NCI-H1417 treated with DMSO at 0.1 percent for 48 hours (cell line): ENCODE results near the gene MRPL33.
A peak's percentile ranks its signal among the peaks of the same experiment; 100 is the strongest.
"Not testable (repeated sequence)": the region's sequence is repeated elsewhere in the genome, so short reads cannot be mapped to it uniquely, and the experiment has no call there.

Experiments used
- DNase-seq: peaks from one replicate; lab custom pipeline; 2025; lab: John Stamatoyannopoulos, UW

Gene MRPL33

DNA sequence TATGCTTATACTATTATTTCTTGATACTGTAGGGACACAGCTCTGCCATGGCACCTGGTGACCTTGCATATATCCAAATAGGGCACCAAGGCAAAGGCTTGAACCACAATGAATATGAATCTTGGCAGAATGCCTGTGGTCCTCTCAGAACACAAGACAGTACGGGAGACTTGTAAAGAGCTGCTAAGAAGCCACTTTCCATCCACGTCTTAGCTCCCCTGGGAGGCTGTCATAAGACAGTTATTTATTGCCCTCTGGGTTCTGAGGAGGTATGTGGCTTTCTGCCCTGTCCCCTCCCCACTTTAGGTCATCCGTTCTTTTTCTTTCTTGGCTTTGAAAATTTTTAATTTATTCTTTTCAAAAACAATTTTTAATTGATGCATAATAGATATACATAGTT is 29.8 kb upstream of the MRPL33 start:
- no peak for DNase-seq

DNA sequence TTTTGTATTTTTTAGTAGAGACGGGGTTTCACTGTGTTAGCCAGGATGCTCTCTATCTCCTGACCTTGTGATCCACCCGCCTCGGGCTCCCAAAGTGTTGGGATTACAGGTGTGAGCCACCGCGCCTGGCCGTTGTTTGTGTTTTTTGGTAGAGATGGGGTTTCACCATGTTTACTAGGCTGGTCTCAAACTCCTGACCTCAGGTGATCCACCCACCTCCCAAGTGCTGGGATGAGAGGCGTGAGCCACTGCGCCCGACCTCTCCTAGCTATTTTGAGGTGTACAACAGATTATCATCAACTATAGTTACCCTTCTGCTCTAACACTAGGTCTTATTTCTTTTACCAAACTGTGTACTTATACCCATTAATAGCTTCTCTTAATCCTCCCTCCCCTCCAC is 28.9 kb upstream of the MRPL33 start:
- DNase-seq = no peak

DNA sequence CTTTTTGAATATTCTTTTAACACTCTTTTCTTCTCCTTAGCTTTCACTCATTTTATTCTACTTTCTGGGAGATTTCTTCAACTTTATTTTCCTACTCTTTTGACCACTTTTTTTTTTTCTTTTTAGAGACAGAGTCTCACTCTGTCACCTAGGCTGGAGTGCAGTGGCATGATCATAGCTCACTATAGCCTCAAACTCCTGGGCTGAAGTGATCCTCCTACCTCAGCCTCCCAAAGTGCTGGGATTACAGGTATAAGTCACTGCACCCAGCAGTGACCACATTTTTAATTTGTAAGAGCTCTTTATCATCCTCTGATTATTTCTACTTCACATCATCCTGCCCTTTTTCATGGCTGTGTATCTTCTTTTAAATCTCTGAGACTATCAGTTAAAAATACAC is 26.0 kb upstream of the MRPL33 start:
- DNase-seq = not testable (repeated sequence)

DNA sequence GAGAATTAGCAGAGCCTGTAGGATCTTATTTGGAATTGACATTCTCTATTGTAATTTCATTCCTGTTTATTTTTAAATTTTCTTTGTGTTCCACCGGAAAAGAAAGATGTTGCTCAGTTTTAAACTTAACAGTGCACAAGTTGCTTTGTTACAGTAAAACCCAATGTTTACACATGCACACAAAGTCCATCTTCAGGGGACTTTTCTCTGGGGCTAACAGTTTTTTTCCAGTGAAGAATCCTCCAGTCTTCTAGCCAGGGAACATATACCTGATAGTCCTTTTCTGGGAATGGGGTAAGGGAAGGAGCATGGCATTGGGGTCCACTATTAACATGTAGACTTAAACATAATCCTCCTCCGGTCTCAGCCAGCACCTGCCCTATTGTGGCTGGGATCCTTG is 25.2 kb upstream of the MRPL33 start:
- no peak for DNase-seq

DNA sequence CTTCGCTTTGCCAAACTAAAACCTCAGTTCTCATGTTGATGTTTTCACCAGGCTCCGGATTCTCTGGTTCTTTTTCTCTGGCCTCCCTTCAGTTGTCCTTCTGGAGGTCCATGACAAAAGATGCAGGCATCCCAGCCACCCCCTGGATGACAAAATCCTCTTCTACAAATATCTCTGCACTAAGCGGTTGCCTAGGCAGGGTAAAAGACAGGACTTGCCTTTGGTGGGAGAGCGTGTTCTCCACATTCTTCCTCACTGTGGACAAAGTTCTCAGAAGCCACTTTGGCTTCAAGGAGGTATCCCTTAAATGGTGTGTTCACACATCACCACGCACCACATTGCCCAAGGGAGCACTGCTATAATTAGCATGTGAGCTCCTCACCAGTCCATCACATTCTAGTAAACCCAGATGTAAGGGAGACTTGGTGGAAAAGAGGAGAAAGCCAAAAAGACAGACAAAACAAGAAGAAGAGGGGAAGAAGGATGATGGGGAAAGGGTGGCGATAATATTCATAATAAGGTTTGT is 23.6 kb upstream of the MRPL33 start:
- DNase-seq = no peak

DNA sequence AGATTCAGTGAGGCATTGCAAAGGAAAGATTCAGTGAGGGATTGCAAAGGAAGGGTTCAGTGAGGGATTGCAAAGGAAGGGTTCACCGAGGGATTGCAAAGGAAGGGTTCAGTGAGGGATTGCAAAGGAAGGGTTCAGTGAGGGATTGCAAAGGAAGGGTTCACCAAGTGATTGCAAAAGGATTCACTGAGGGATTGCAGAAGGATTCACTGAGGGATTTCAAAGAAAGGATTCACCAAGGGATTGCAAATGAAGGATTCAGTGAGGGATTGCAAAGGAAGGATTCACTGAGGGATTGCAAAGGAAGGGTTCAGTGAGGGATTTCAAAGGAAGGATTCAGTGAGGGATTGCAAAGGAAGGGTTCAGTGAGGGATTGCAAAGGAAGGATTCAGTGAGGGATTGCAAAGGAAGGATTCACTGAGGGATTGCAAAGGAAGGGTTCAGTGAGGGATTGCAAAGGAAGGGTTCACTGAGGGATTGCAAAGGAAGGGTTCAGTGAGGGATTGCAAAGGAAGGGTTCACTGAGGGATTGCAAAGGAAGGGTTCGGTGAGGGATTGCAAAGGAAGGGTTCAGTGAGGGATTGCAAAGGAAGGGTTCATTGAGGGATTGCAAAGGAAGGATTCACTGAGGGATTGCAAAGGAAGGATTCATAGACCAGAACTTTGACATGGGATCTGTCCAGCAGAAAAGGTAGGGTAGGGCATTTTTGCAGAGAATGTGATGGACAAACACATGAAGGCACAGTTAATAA is 22.5 kb upstream of the MRPL33 start:
- not testable (repeated sequence) for DNase-seq

DNA sequence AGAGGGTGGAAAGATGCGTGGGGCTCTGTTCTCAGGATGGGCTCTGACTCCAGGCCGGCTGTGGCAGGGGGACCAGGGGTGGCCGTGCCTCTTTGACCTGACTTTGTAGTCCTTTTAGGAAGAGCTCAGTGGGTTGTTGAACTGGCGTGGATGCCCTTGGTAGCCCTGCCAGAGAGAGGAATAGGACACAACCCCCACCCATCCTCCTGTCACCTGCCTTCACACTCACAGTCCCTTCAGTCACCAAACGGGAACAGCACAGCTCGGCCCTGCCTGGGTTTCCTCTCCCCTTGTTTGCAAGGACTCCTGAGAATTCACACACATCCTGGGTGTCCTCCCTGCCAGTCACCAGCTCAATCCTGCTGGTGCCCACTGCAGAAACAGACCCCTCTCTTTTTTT is 20.1 kb upstream of the MRPL33 start:
- DNase-seq = no peak

DNA sequence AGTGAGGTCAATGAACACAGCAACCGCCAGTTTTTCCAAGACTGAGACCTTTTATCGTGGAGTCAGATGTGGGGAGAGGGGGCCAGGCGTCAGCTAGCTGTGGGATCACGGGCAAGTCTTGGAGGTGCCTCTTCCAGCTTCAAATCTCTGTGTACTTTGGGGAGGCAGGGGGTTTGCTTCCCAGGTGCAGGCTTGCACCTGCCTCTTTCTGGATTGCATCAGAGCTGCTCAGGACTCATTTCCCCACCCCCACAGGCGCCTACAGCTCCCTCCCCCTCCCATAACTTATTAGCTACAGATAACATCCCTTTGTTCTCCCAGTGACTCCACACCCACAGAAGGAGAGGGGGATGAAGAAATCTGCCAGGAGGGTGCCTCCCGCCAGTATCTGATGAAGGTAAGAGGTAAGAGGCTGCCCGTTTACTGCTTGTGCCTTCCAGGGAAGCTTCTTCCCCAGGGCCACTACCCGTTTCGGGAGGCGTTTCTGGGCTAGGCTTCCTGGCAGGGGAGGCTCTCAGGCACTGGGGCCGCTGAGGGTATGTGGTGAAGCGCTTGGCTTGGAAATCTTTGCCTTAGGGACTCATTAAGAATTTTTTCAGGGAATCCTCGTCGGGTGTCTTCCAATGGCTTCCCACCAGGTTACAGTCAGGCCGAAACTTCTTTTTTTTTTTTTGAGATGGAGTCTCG is 18.8 kb upstream of the MRPL33 start:
- peak; percentile 83 for DNase-seq

DNA sequence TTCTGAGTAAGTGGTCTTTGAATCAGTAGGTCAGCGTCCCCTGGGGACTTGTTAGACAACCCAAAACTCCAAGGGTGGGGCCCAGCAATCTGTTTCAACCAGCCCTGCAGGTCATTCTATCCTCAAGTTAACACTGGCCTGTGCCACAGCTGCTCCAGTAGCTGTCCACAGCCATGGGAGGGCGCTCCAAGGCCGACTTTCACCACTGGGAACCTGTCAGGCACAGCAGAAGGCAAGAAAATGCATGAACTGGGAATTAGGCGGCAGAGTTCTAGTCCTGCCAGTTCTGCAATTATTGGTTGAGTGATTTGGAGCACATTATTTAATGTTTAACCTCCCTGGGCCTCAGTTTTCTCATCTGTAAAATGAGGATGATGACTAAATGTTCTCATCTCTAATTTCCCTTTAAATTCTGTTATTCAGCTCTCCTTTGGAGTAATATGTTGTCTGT is 17.4 kb upstream of the MRPL33 start:
- no peak for DNase-seq

DNA sequence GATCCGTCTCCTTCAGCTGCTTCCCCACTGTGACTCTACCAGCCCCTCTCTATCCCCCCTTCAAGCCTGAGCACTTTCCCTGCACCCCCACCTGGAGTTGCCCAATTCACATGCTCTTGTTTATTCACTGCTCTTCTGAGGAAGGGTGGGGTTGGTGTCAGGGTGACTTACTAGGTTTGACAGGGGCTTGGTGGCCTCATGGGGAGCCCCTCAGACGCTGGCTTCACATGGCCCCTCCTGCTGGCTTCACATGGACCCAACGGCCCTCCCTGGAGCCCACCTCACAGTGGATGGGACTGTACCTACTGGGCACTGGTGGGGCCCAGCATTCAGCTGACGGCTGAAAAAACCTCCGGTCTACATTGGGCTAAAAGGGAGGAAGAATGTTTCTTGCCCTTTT is 16.7 kb upstream of the MRPL33 start:
- no peak for DNase-seq

DNA sequence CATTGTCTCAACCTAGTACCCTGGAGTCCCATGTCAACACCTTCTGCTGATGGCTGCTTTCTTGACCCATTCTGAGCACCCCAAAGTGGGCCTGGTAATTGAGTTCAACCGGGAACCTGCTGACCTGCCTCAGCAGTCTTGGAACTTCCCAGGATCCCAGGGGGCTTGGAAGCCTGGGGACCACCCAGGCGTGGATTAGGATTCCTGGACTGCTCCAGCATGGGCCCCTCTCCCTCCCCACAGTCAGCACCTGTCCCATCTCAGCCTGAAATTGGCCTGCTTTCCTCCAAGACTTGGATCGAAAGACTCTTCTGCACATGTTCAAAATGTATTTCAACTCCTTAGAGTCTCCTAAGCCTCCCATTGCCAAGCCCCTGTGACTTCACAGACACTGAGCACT is 15.4 kb upstream of the MRPL33 start:
- DNase-seq = no peak

DNA sequence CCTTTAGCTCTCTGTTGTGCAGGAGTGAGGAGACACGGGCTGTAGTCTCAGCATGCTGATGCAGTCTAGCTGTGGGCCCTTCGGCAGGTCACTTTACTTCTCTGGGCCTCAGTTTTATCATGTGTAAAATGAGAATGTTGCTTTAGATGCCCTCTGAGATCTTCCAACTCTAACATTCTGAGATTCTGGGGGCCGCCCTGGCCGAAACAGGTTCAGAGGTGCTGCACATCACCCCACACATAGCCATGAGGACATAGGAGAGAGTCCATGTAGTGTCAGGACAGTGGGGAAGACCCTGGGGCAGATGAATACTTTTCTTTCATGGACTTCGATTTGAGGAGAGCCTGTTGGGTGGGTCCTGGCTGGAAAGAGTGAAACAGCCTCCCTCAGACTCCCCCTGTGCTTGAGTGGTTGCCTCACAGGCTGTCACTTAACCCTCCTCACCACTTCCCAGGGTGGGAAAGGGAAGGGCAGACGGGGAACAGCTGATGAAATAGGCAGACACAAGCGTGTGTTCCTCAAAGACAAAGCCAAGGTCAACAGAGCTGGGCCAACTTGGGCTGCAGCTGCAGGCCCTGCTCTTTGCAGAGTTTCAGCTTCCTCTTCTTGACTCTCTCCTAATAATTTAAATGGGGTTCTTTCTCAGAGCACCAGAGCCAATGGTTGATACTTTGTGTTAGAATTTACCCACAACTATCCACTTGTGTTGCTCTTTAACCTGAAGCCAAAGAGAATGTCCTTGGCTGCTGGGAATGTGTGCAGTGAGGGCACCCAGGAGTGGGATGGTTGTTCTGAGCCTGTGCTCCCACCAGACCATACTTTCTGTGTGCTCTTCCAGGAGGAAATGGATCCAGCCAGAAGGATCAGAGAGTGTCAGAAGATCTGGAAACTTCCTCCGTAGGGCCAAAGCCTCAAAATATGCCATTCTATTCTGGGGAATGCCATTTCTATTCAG is 14.7 kb upstream of the MRPL33 start:
- no peak for DNase-seq

DNA sequence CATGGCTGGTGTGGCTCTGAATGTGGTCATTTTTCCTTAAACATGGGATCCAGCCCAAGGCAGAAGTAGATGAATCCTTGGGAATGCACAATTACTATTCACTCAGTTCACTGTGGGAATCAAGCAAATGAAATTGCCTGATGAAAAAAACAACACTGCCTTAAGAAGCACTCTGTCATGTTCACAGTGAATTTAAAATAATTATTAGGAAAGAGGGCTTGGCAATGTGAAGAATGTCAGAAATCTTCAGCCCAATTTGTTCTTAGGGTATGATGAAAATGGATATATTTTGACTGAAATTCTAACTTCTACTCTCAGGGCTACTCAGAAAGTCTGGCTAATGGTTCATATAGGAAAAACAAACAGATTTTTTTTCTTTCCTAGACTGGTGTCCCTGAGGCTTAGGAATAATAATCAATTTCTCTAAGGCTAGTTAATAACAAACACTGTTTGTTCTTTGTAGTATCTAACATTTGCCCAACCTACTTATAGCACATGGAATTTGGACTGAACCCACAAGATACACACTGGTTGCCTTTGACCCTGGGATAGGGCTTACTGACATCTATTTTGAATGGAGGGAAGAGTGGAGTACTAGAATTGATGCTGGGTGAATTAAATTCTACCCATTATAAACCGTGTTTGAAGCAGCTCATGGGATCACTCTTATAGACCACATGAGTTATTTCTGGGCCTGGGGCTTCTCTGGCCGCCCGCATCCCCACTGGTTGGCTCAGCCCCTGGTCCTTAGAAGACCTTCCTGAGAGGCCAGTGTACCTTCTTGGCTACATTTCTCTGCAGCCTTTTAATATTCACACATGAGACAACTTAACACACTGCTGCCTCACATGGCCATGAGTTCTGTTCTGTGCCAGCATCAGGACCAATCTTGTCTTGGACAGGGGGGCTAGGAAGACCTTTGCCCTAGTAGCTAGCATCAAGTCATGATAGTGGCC is 8.3 kb upstream of the MRPL33 start:
- DNase-seq = no peak

DNA sequence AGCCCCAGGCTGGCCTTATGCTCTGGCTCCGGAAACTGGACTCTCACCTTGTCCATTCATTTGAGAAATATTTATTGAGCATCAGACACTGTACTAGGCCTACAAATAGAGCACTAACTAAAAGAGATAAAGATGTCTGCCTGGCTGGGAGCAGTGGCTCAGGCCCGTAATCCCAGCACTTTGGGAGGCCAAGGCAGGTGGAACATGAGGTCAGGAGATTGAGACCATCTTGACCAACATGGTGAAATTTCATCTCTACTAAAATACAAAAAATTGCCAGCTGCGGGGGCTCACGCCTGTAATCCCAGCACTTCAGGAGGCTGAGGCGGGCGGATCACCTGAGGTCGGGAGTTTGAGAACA is 7.6 kb upstream of the MRPL33 start:
- no peak for DNase-seq

DNA sequence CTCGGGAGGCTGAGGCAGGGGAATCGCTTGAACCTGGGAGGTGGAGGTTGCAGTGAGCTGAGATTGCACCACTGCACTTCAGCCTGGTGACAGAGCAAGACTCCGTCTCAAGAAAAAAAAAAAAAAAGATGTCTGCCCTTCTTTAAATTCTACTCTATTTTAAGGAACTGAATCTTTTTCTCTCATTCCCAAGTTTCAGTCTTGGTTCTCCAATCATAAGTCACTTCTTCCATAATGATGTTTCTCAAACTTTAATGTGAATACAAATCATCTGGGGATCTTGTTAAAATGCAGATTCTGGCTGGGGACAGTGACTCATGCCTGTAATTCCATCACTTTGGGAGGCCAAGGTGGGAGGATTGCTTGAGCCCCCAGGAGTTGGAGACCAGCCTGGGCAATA is 7.0 kb upstream of the MRPL33 start:
- DNase-seq = not testable (repeated sequence)

DNA sequence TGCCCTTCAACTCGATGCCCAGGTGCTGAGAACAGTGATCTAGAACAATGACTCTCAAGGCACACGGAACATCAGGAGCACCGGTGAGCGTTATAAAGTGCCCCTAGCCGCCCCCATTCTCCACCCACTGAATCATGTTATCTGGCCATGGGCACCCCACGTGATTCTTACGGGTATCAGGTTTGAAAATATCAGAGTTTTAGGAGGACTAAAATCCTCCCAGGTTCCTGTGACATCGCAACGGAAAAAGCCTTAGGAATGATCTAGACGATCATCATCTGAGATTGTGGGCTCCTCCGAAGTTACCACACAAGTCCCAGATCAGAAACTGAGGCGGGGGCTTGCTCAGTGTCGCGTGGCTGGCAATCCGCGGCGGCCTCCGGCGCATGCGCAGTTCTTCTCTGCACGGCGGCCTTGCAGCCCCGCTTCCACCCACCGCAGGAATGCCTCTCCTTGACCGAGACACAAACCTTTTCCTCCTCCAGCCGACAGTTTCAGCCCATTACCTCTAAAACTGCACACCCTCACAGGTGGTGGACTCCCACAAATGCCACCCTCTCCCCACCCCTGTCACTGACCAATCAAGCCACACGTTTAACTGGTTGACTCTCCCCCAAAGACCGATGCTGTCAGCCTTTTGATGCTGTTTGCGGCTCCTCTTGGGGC is 5.8 kb upstream of the MRPL33 start:
- no peak for DNase-seq

DNA sequence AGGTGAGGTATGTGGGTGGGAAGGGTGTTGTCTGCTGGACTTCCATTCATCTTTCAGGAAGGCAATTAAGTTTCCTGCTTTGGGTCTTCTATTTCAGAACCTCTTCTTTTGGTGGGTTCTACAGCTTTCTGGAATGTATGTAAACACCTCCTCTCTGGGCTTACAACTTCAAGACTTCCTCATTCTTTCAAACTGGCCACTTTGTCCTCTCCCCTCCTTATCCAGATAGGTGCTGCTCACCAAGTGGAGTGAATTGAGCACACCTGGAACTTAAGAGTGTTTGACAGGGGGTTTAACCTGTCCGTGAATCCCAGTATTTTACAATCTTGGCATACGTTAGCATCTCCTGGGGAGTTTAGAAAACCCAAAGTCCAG is 5.2 kb upstream of the MRPL33 start:
- no peak for DNase-seq

DNA sequence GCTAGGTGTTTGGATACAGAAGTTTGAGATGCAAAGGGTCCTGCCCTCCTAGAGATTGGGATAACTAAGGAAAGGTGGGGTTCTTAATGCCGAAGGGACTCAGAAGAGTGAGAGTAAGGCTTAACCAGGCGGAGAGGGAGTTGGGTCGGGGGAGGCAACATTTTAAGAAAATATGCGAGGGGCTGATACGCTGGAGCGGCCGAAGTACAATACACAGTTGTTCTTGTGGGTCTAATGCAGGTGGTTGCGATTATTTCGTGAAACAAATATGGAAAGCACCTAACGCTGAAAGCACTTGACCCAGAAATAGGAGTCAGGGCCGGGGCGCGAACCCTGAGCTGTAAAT is 344 bp upstream of the MRPL33 start:
- no peak for DNase-seq

DNA sequence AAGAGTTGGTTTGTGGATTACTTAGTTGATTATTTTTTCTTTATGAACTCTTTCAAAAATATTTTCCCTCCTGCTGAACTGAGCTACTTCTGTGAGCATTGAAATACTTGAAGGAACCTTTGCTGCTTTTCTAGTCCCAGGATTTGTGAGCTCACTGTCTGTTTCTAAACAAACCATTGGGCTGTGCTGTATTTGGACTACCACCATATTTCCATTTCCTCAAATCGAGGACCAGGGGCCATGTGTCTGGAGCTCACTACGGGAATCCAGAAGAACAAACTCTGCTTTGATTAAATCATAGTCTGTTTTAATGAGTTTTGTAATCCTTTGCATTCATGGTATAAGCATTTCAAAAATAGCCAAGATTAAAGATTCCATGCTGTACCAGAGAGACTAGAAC is 1.3 kb downstream of the MRPL33 start:
- DNase-seq = no peak

DNA sequence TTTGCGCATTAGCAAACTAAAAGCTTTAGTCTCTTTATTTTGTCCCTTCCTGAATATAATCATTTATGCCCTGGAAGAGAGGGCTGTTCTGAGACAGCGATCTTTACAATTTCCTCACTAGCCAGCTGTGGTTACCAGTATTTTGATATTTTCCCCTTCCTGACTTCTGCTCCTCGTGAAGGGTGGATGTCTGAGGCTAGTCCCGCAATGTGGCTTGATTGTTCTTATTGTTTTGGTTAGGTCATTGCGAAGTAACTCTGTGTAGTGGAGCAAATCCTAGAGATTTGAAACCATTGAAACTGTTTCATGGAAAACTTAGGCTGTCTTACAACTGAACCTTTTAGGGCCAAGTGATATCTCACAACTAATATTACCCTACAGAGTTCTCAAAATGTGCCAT is 2.4 kb downstream of the MRPL33 start:
- DNase-seq = no peak

DNA sequence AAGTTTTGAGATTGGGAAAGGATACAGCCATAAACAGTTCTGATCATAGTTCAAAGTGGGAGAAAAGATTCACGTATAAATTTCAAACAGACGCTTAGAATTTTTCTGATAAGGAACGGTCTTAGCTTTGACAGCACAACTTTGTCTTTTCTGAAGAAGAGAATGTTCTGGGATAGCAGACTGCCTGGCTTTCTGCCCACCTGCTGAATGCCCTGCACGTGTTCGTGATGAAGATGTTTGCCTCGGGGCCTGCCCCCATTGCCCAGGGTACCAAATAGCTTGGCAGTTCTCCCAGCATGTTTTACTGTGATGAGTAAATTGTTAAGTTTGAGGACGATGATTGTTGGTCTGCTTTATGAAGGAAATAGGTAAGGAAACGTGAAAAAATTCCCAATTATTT is 4.6 kb downstream of the MRPL33 start:
- no peak for DNase-seq
